ENCODE data around the gene MOB2.

- no peak for TF ChIP-seq FOXM1 (IDR thresholded peaks at IDR 0.05; ENCODE audit: borderline replicate concordance)
- no peak for TF ChIP-seq FOXA1 (IDR thresholded peaks at IDR 0.05)
- no peak for TF ChIP-seq SP1 (IDR thresholded peaks at IDR 0.05)
- no peak for TF ChIP-seq LEF1 (IDR thresholded peaks at IDR 0.05; ENCODE audit: borderline replicate concordance)
- TF ChIP-seq ARNT (IDR thresholded peaks at IDR 0.05), result no peak
- no peak for TF ChIP-seq L3MBTL2 (conservative IDR thresholded peaks at IDR 0.05)
- no peak for TF ChIP-seq TARDBP (IDR thresholded peaks at IDR 0.05)
- TF ChIP-seq SUZ12 (IDR thresholded peaks at IDR 0.05), result no peak
- no peak for TF ChIP-seq FOXK2 (IDR thresholded peaks at IDR 0.05)
- TF ChIP-seq ELF4 (IDR thresholded peaks at IDR 0.05), result no peak
- TF ChIP-seq CTBP1 (IDR thresholded peaks at IDR 0.05; ENCODE audit: borderline replicate concordance), result no peak
- no peak for TF ChIP-seq NFRKB (IDR thresholded peaks at IDR 0.05)
- TF ChIP-seq, protein P1, sequence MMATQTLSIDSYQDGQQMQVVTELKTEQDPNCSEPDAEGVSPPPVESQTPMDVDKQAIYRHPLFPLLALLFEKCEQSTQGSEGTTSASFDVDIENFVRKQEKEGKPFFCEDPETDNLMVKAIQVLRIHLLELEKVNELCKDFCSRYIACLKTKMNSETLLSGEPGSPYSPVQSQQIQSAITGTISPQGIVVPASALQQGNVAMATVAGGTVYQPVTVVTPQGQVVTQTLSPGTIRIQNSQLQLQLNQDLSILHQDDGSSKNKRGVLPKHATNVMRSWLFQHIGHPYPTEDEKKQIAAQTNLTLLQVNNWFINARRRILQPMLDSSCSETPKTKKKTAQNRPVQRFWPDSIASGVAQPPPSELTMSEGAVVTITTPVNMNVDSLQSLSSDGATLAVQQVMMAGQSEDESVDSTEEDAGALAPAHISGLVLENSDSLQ (IDR thresholded peaks at IDR 0.05), result no peak
Observed at GRCh38 chr11:1460396-1460985, 26.1 kb downstream of the MOB2 start.

Measured in HEK293T (cell line).